ENCODE results near the gene SIVA1. TPM values are rescaled to one million over a fixed set of nuclear protein-coding genes. Genes with fewer than 3 reads are reported as not detected.

Gene SIVA1
- 123 and 135 TPM in 2 replicates for total RNA-seq (2021; fragmentation: NEBNext Ultra II Directional; extraction: Animal tissue kit (Norgen Biotek cat#: 25700))
- polyA plus RNA-seq (2011; rRNA removed), result 517 and 589 TPM in 2 replicates
- polyA plus RNA-seq (2011; cell fraction: cytosol; rRNA removed), result 330 TPM
- 307 TPM for polyA plus RNA-seq (2011; cell fraction: nucleus; rRNA removed)
- polyA plus RNA-seq (2012, experiment 1 of 2), result 85.5 to 181 TPM (median 172 TPM) in 4 replicates
- 271 TPM for polyA plus RNA-seq (2012, experiment 2 of 2)
- 207 TPM for polyA plus RNA-seq (2013, experiment 1 of 2)
- 187 TPM for polyA plus RNA-seq (2013, experiment 2 of 2)
- polyA minus RNA-seq (2011; rRNA and poly(A)+ RNA removed), result 23.9 and 34.6 TPM in 2 replicates
- polyA minus RNA-seq (2011; cell fraction: cytosol; rRNA and poly(A)+ RNA removed), result 70.6 TPM
- polyA minus RNA-seq (2011; cell fraction: nucleus; rRNA and poly(A)+ RNA removed), result 52.2 TPM
- long read RNA-seq, experiment 1, transcript SIVA1-202 (3 exons, 550 nt), result minor isoform, 5 of 121 reads
- long read RNA-seq, experiment 1, transcript SIVA1-201 (4 exons, 802 nt), result major isoform, 97 of 121 reads
- long read RNA-seq, experiment 1, partial matches to known transcripts, result 13 of 121 reads
- long read RNA-seq, experiment 1, other reads (novel, unspliced or antisense), result 3 of 121 reads
- long read RNA-seq, experiment 2, transcript SIVA1-201 (4 exons, 802 nt), result major isoform, 13 of 20 reads
- long read RNA-seq, experiment 2, partial matches to known transcripts, result 0 of 20 reads
- long read RNA-seq, experiment 2, other reads (novel, unspliced or antisense), result 7 of 20 reads

- H2AK5ac ChIP-seq (ENCODE audit: low read depth, low read length), result no peak within 1 kb of the TSS
- peaks cover 24% of the 10 kb centered on the region for H3K79me1 ChIP-seq (ENCODE audit: low read depth, low read length)
- H4K20me1 ChIP-seq (replicated peaks in 1 of 2; ENCODE audit: control insufficient read depth in 1 of 2, insufficient read depth in 2 of 2, low read length in 2 of 2), result peaks cover 18 to 40% of the 10 kb centered on the region in 2 experiments
- peak within 1 kb of the TSS; percentile 81 to 93 (median 93) for H3K9ac ChIP-seq (replicated peaks in 1 of 4; ENCODE audit: extremely low read depth in 1 of 4, low read depth in 3 of 4, low read length in 3 of 4)
- H3K9me3 ChIP-seq (ENCODE audit: insufficient read depth in 2 of 2, low read depth in 1 of 2, low read length in 1 of 2), result peaks cover 10 to 25% of the 10 kb centered on the region in 2 experiments
- peak within 1 kb of the TSS; percentile 91 for H4K91ac ChIP-seq (replicated peaks; ENCODE audit: insufficient read length, low read length)
- H3K14ac ChIP-seq (ENCODE audit: insufficient read length), result no peak within 1 kb of the TSS
- H3K4me3 ChIP-seq (ENCODE audit: extremely low read depth in 1 of 4, insufficient read depth in 2 of 4, low read depth in 3 of 4, low read length in 4 of 4), result peak within 1 kb of the TSS; percentile 86 to 97 (median 94)
- FAIRE-seq, result no peak
- peaks cover 8 to 28% (median 18%) of the 10 kb centered on the region in 4 experiments; a peak in 7 of 8 replicates for H3K36me3 ChIP-seq (ENCODE audit: control insufficient read depth in 2 of 4, insufficient read depth in 4 of 4, low read length in 3 of 4)
- DNase-seq (ENCODE audit: low read depth in 1 of 2, low spot score in 2 of 2), result peak; percentile 95 to 100
- ChIA-PET CTCF (ENCODE audit: partially characterized antibody) (interaction anchor here (0.7 to 2.6 kb wide), 13 partner anchors 11 to 804 kb away, joined by 3 to 11 read pairs (median 4); partner anchors contain the start of genes ADSS1 and ZBTB42), POLR2A (ENCODE audit: partially characterized antibody) (interaction anchor here (0.8 to 2.9 kb wide), 22 partner anchors 8 to 142 kb away, joined by 3 to 21 read pairs (median 4); no protein-coding TSS in a partner anchor)
- peak within 1 kb of the TSS; percentile 96 for H2BK5ac ChIP-seq (ENCODE audit: low read depth, low read length)
- peaks cover 10 to 45% of the 10 kb centered on the region in 2 experiments; a peak in 3 of 4 replicates for H3K79me2 ChIP-seq (ENCODE audit: control insufficient read depth in 1 of 2, insufficient read depth in 2 of 2, low read length in 2 of 2)
- H2BK20ac ChIP-seq (ENCODE audit: low read length), result no peak within 1 kb of the TSS
- H3K27ac ChIP-seq (ENCODE audit: low read depth, low read length), result peak within 1 kb of the TSS; percentile 85
- peak within 1 kb of the TSS; percentile 98 for H4K8ac ChIP-seq (ENCODE audit: extremely low read depth, insufficient read depth, low read length)
- no peak within 1 kb of the TSS for H4K5ac ChIP-seq (ENCODE audit: insufficient read length, low read depth, low read length)
- peak within 1 kb of the TSS; percentile 73 to 87 for H3K4me2 ChIP-seq (ENCODE audit: insufficient read depth in 1 of 2, low read depth in 2 of 2, low read length in 2 of 2)
- peak within 1 kb of the TSS; percentile 55 for H3K4ac ChIP-seq (replicated peaks; ENCODE audit: insufficient read length, low read depth, low read length)
- H3K56ac ChIP-seq (replicated peaks; ENCODE audit: insufficient read length, low read depth, low read length), result peak within 1 kb of the TSS; percentile 81
- H3K4me1 ChIP-seq (replicated peaks in 1 of 4; ENCODE audit: control insufficient read depth in 3 of 4, insufficient read depth in 4 of 4, low read length in 3 of 4), result peaks cover 0 to 13% (median 5%) of the 10 kb centered on the region in 4 experiments; a peak in 6 of 7 replicates
- no peak within 1 kb of the TSS for H3K23ac ChIP-seq (ENCODE audit: insufficient read length)
- H3K23me2 ChIP-seq (ENCODE audit: low read depth, low read length), result peaks cover 5% of the 10 kb centered on the region; the same call in 1 of the 2 replicates
- H3K18ac ChIP-seq (ENCODE audit: extremely low read depth, low read length), result peak within 1 kb of the TSS; percentile 93
- H2BK12ac ChIP-seq (ENCODE audit: low read depth, low read length), result 0 out of 2 replicates have a peak within 1 kb of the TSS, but pooled peaks have one; percentile 75
- H3K27me3 ChIP-seq (replicated peaks in 1 of 4; ENCODE audit: control insufficient read depth in 3 of 4, extremely low read depth in 1 of 4, insufficient read depth in 3 of 4, low read length in 3 of 4), result no peaks in the 10 kb centered on the region; a peak in 1 of 7 replicates
- peak within 1 kb of the TSS; percentile 89; the same call in 1 of the 2 replicates for H2AFZ ChIP-seq (ENCODE audit: low read length)
- H2BK120ac ChIP-seq (replicated peaks; ENCODE audit: low read depth, low read length), result no peak within 1 kb of the TSS
- WGBS, 2 experiments (ENCODE audit: extremely low coverage in 1 of 2, insufficient coverage in 1 of 2, insufficient read length in 1 of 2, insufficient replicate concordance in 2 of 2, low coverage in 1 of 2, low lambda C conversion rate in 2 of 2, missing lambda C conversion rate in 1 of 2), result 2% methylated on average over 63 of the region's 95 CpGs; no CpG with 5 or more reads in 1 of the 2 experiments
- peak within 1 kb of the TSS; percentile 61; the same call in 1 of the 2 replicates for H2BK15ac ChIP-seq (ENCODE audit: low read length)
- TF ChIP-seq POLR2A (IDR thresholded peaks at IDR 0.05; ENCODE audit: control extremely low read depth in 1 of 2, low read depth in 2 of 2, low read length in 2 of 2) (peak in 1 of 2 experiments; percentile 91; a peak in 2 of 3 replicates), ASH2L (IDR thresholded peaks at IDR 0.05; ENCODE audit: low read length) (peak; percentile 78), TAF7 (optimal IDR thresholded peaks at IDR 0.05; ENCODE audit: borderline replicate concordance, low read depth, low read length) (peak; percentile 34), BRCA1 (IDR thresholded peaks at IDR 0.05; ENCODE audit: low read depth, low read length) (peak; percentile 24; the same call in 1 of the 2 replicates), RNF2 (IDR thresholded peaks at IDR 0.05; ENCODE audit: borderline replicate concordance, low read depth, low read length, missing control alignments, poor library complexity, severe bottlenecking) (no peak), SIN3A (conservative IDR thresholded peaks at IDR 0.05 in 1 of 2, IDR thresholded peaks at IDR 0.05 in 1 of 2; ENCODE audit: low read depth in 1 of 2, low read length in 2 of 2) (0 out of 4 replicates have a peak, but pooled peaks of 1 of the 2 experiments have one; percentile 69)
Observed at GRCh38 chr14:104752735-104753527, at the start of gene SIVA1. Gene SIVA1, plus strand, starts transcription at chr14:104753147. Its CDS starts 55 bp downstream, at chr14:104753202.
